ENCODE data around the gene CGGBP1.

Gene CGGBP1

GRCh38 chr3:88058581-88059379 lies at the start of gene CGGBP1, which contains the start of gene ZNF654:
CGGBP1 (minus strand) TSS chr3:88059005; CDS start chr3:88055976, 3,029 bp downstream.
ZNF654 (plus strand) TSS chr3:88059255; CDS start chr3:88059320, 65 bp downstream.
- peak; percentile 97 for DNase-seq

- DNase-seq, result no peak
Measured at GRCh38 chr3:88105325-88105724, 46.5 kb upstream of the CGGBP1 start.

- no peak for DNase-seq
Measured at GRCh38 chr3:88101142-88101541, 42.3 kb upstream of the CGGBP1 start.

GRCh38 chr3:88093266-88093665 lies 34.5 kb upstream of the CGGBP1 start:
- no peak for DNase-seq

GRCh38 chr3:88092270-88092669 lies 33.5 kb upstream of the CGGBP1 start:
- no peak for DNase-seq

- no peak for DNase-seq
Measured at GRCh38 chr3:88090681-88091080, 31.9 kb upstream of the CGGBP1 start.

GRCh38 chr3:88084097-88084501 lies 25.3 kb upstream of the CGGBP1 start:
- DNase-seq, result no peak

GRCh38 chr3:88082854-88083253 lies 24.0 kb upstream of the CGGBP1 start:
- DNase-seq, result no peak

GRCh38 chr3:88078932-88079331 lies 20.1 kb upstream of the CGGBP1 start:
- DNase-seq, result no peak

GRCh38 chr3:88076712-88077111 lies 17.9 kb upstream of the CGGBP1 start:
- no peak for DNase-seq

- DNase-seq, result no peak
Measured at GRCh38 chr3:88075497-88075896, 16.7 kb upstream of the CGGBP1 start.

GRCh38 chr3:88075072-88075471 lies 16.3 kb upstream of the CGGBP1 start:
- no peak for DNase-seq

GRCh38 chr3:88061746-88062145 lies 2.9 kb upstream of the CGGBP1 start:
- DNase-seq, result no peak

GRCh38 chr3:88059380-88060170 lies 770 bp upstream of the CGGBP1 start:
- no peak for DNase-seq

- DNase-seq, result no peak
Measured at GRCh38 chr3:88058306-88058580, 562 bp downstream of the CGGBP1 start.

GRCh38 chr3:88057630-88058305 lies 1.0 kb downstream of the CGGBP1 start:
- no peak for DNase-seq

GRCh38 chr3:88046766-88047165 lies 12.0 kb downstream of the CGGBP1 start:
- DNase-seq, result no peak

- no peak for DNase-seq
Measured at GRCh38 chr3:88044411-88044810, 14.4 kb downstream of the CGGBP1 start.

- no peak for DNase-seq
Measured at GRCh38 chr3:88041005-88041404, 17.8 kb downstream of the CGGBP1 start.

GRCh38 chr3:88040529-88040928 lies 18.3 kb downstream of the CGGBP1 start:
- DNase-seq, result no peak

- no peak for DNase-seq
Measured at GRCh38 chr3:88038566-88038965, 20.2 kb downstream of the CGGBP1 start.

GRCh38 chr3:88036221-88036620 lies 22.6 kb downstream of the CGGBP1 start:
- DNase-seq, result no peak

GRCh38 chr3:88034491-88035275 lies 24.1 kb downstream of the CGGBP1 start:
- DNase-seq, result no peak
